Measurements from ENCODE around the gene SNX24. TPM values are rescaled to one million over a fixed set of nuclear protein-coding genes. Genes with fewer than 3 reads are reported as not detected.

The SNX24 gene
- total RNA-seq, 1 donor from 2014 or later = 16.0 TPM

- intact Hi-C loops (cut with micrococcal nuclease) = no loop called here
- no peaks in the 10 kb centered on the region for H3K27me3 ChIP-seq (ENCODE audit: low read depth)
Observed at GRCh38 chr5:122880170-122880689, 34.8 kb downstream of the SNX24 start.

GRCh38 chr5:122880749-122881148 lies 35.3 kb downstream of the SNX24 start:
- H3K9me3 ChIP-seq (replicated peaks) = no peaks in the 10 kb centered on the region
- no peak overlapping the region for H3K4me3 ChIP-seq
- intact Hi-C loops (cut with micrococcal nuclease) = no loop called here
- H3K36me3 ChIP-seq = no peaks in the 10 kb centered on the region
- no peak overlapping the region for H3K27ac ChIP-seq (replicated peaks)
- no peak for DNase-seq
- peaks cover 8% of the 10 kb centered on the region for H3K4me1 ChIP-seq
- no peak for TF ChIP-seq CTCF (IDR thresholded peaks at IDR 0.05; ENCODE audit: borderline replicate concordance)
- H3K27me3 ChIP-seq (ENCODE audit: low read depth) = no peaks in the 10 kb centered on the region

More at GRCh38 chr5:122880170-122880689, 34.8 kb downstream of the SNX24 start:
- H3K27ac ChIP-seq (replicated peaks) = no peak overlapping the region
- peaks cover 8% of the 10 kb centered on the region for H3K4me1 ChIP-seq
- H3K36me3 ChIP-seq = no peaks in the 10 kb centered on the region
- no peak for DNase-seq
- H3K4me3 ChIP-seq = no peak overlapping the region
- no peak for TF ChIP-seq CTCF (IDR thresholded peaks at IDR 0.05; ENCODE audit: borderline replicate concordance)
- H3K9me3 ChIP-seq (replicated peaks) = no peaks in the 10 kb centered on the region

GRCh38 chr5:122882831-122883230 lies 37.4 kb downstream of the SNX24 start:
- no peak overlapping the region for H3K4me3 ChIP-seq
- intact Hi-C loops (cut with micrococcal nuclease) = no loop called here

GRCh38 chr5:122885045-122885517 lies 39.7 kb downstream of the SNX24 start:
- intact Hi-C loops (cut with micrococcal nuclease) = no loop called here
- H3K4me1 ChIP-seq = peaks cover 8% of the 10 kb centered on the region
- no peak for DNase-seq
- TF ChIP-seq CTCF (IDR thresholded peaks at IDR 0.05; ENCODE audit: borderline replicate concordance) = no peak
- no peaks in the 10 kb centered on the region for H3K36me3 ChIP-seq
- no peak overlapping the region for H3K4me3 ChIP-seq
- no peak overlapping the region for H3K27ac ChIP-seq (replicated peaks)
- H3K9me3 ChIP-seq (replicated peaks) = peaks cover 11% of the 10 kb centered on the region
- no peaks in the 10 kb centered on the region for H3K27me3 ChIP-seq (ENCODE audit: low read depth)

More at GRCh38 chr5:122882831-122883230, 37.4 kb downstream of the SNX24 start:
- TF ChIP-seq CTCF (IDR thresholded peaks at IDR 0.05; ENCODE audit: borderline replicate concordance) = no peak
- peaks cover 10% of the 10 kb centered on the region for H3K9me3 ChIP-seq (replicated peaks)
- H3K27me3 ChIP-seq (ENCODE audit: low read depth) = no peaks in the 10 kb centered on the region
- DNase-seq = no peak
- no peak overlapping the region for H3K27ac ChIP-seq (replicated peaks)
- peaks cover 8% of the 10 kb centered on the region for H3K4me1 ChIP-seq
- H3K36me3 ChIP-seq = no peaks in the 10 kb centered on the region

GRCh38 chr5:122885891-122886290 lies 40.5 kb downstream of the SNX24 start:
- H3K4me3 ChIP-seq = no peak overlapping the region
- peaks cover 11% of the 10 kb centered on the region for H3K9me3 ChIP-seq (replicated peaks)
- H3K27me3 ChIP-seq (ENCODE audit: low read depth) = no peaks in the 10 kb centered on the region
- intact Hi-C loops (cut with micrococcal nuclease) = no loop called here
- no peaks in the 10 kb centered on the region for H3K36me3 ChIP-seq
- H3K27ac ChIP-seq (replicated peaks) = no peak overlapping the region
- H3K4me1 ChIP-seq = peaks cover 5% of the 10 kb centered on the region
- no peak for DNase-seq
- no peak for TF ChIP-seq CTCF (IDR thresholded peaks at IDR 0.05; ENCODE audit: borderline replicate concordance)

Measured in left ventricle myocardium inferior (tissue), 1 donor.